ENCODE data around the gene ZNF496.

Gene ZNF496

GRCh38 chr1:247317702-247318101 is 14.0 kb downstream of the ZNF496 start:
- Histone ChIP-seq H3K27me3 (ENCODE audit: control insufficient read depth, insufficient read depth, low read length) (no peaks in the 10 kb centered on the region), H3K4me3 (ENCODE audit: low read length) (no peak overlapping the region), H3K9ac (ENCODE audit: low read length) (no peak overlapping the region), H3K36me3 (ENCODE audit: control insufficient read depth, insufficient read depth, low read length) (no peaks in the 10 kb centered on the region), H3K9me3 (ENCODE audit: control insufficient read depth, low read length) (no peaks in the 10 kb centered on the region), H3K4me1 (ENCODE audit: control insufficient read depth, insufficient read depth, low read length) (no peaks in the 10 kb centered on the region)

GRCh38 chr1:247316590-247317197 is 15.0 kb downstream of the ZNF496 start:
- Histone ChIP-seq H3K27me3 (ENCODE audit: control insufficient read depth, insufficient read depth, low read length) (no peaks in the 10 kb centered on the region), H3K9ac (ENCODE audit: low read length) (no peak overlapping the region), H3K36me3 (ENCODE audit: control insufficient read depth, insufficient read depth, low read length) (no peaks in the 10 kb centered on the region), H3K4me1 (ENCODE audit: control insufficient read depth, insufficient read depth, low read length) (no peaks in the 10 kb centered on the region), H3K4me3 (ENCODE audit: low read length) (no peak overlapping the region), H3K9me3 (ENCODE audit: control insufficient read depth, low read length) (no peaks in the 10 kb centered on the region)

- no peaks in the 10 kb centered on the region for H3K9me3 ChIP-seq (ENCODE audit: control insufficient read depth, low read length)
- H3K9ac ChIP-seq (ENCODE audit: low read length) = no peak overlapping the region
- H3K4me3 ChIP-seq (ENCODE audit: low read length) = no peak overlapping the region
- H3K36me3 ChIP-seq (ENCODE audit: control insufficient read depth, insufficient read depth, low read length) = peaks cover 3% of the 10 kb centered on the region
- H3K4me1 ChIP-seq (ENCODE audit: control insufficient read depth, insufficient read depth, low read length) = peaks cover 17% of the 10 kb centered on the region
- no peaks in the 10 kb centered on the region for H3K27me3 ChIP-seq (ENCODE audit: control insufficient read depth, insufficient read depth, low read length)
These were observed 27.6 kb downstream of the ZNF496 start for GRCh38 chr1:247304031-247304430.

- H3K36me3 ChIP-seq (ENCODE audit: control insufficient read depth, insufficient read depth, low read length) = no peaks in the 10 kb centered on the region
- H3K9me3 ChIP-seq (ENCODE audit: control insufficient read depth, low read length) = no peaks in the 10 kb centered on the region
- no peak overlapping the region for H3K4me3 ChIP-seq (ENCODE audit: low read length)
- no peak overlapping the region for H3K9ac ChIP-seq (ENCODE audit: low read length)
- H3K27me3 ChIP-seq (ENCODE audit: control insufficient read depth, insufficient read depth, low read length) = no peaks in the 10 kb centered on the region
- H3K4me1 ChIP-seq (ENCODE audit: control insufficient read depth, insufficient read depth, low read length) = peaks cover 17% of the 10 kb centered on the region
These were observed 28.5 kb downstream of the ZNF496 start for GRCh38 chr1:247303216-247303615.

- Histone ChIP-seq H3K4me3 (ENCODE audit: low read length) (no peak overlapping the region), H3K9me3 (ENCODE audit: control insufficient read depth, low read length) (no peaks in the 10 kb centered on the region), H3K4me1 (ENCODE audit: control insufficient read depth, insufficient read depth, low read length) (peaks cover 17% of the 10 kb centered on the region), H3K36me3 (ENCODE audit: control insufficient read depth, insufficient read depth, low read length) (no peaks in the 10 kb centered on the region), H3K9ac (ENCODE audit: low read length) (no peak overlapping the region), H3K27me3 (ENCODE audit: control insufficient read depth, insufficient read depth, low read length) (no peaks in the 10 kb centered on the region)
These were observed 30.5 kb downstream of the ZNF496 start for GRCh38 chr1:247301176-247301540.

GRCh38 chr1:247300491-247301175 is 31.0 kb downstream of the ZNF496 start:
- H3K9ac ChIP-seq (ENCODE audit: low read length) = no peak overlapping the region
- H3K4me3 ChIP-seq (ENCODE audit: low read length) = no peak overlapping the region
- no peaks in the 10 kb centered on the region for H3K27me3 ChIP-seq (ENCODE audit: control insufficient read depth, insufficient read depth, low read length)
- no peaks in the 10 kb centered on the region for H3K36me3 ChIP-seq (ENCODE audit: control insufficient read depth, insufficient read depth, low read length)
- peaks cover 17% of the 10 kb centered on the region for H3K4me1 ChIP-seq (ENCODE audit: control insufficient read depth, insufficient read depth, low read length)
- no peaks in the 10 kb centered on the region for H3K9me3 ChIP-seq (ENCODE audit: control insufficient read depth, low read length)

- Histone ChIP-seq H3K36me3 (ENCODE audit: control insufficient read depth, insufficient read depth, low read length) (no peaks in the 10 kb centered on the region), H3K9ac (ENCODE audit: low read length) (no peak overlapping the region), H3K4me1 (ENCODE audit: control insufficient read depth, insufficient read depth, low read length) (peaks cover 17% of the 10 kb centered on the region), H3K9me3 (ENCODE audit: control insufficient read depth, low read length) (no peaks in the 10 kb centered on the region), H3K27me3 (ENCODE audit: control insufficient read depth, insufficient read depth, low read length) (no peaks in the 10 kb centered on the region), H3K4me3 (ENCODE audit: low read length) (no peak overlapping the region)
These were observed 31.8 kb downstream of the ZNF496 start for GRCh38 chr1:247299723-247300381.

GRCh38 chr1:247298701-247299100 is 33.0 kb downstream of the ZNF496 start:
- Histone ChIP-seq H3K4me3 (ENCODE audit: low read length) (no peak overlapping the region), H3K27me3 (ENCODE audit: control insufficient read depth, insufficient read depth, low read length) (no peaks in the 10 kb centered on the region), H3K9me3 (ENCODE audit: control insufficient read depth, low read length) (no peaks in the 10 kb centered on the region), H3K9ac (ENCODE audit: low read length) (no peak overlapping the region), H3K36me3 (ENCODE audit: control insufficient read depth, insufficient read depth, low read length) (no peaks in the 10 kb centered on the region), H3K4me1 (ENCODE audit: control insufficient read depth, insufficient read depth, low read length) (peaks cover 11% of the 10 kb centered on the region)

- no peaks in the 10 kb centered on the region for H3K9me3 ChIP-seq (ENCODE audit: control insufficient read depth, low read length)
- peaks cover 5% of the 10 kb centered on the region for H3K4me1 ChIP-seq (ENCODE audit: control insufficient read depth, insufficient read depth, low read length)
- H3K36me3 ChIP-seq (ENCODE audit: control insufficient read depth, insufficient read depth, low read length) = no peaks in the 10 kb centered on the region
- H3K9ac ChIP-seq (ENCODE audit: low read length) = no peak overlapping the region
- H3K27me3 ChIP-seq (ENCODE audit: control insufficient read depth, insufficient read depth, low read length) = no peaks in the 10 kb centered on the region
- H3K4me3 ChIP-seq (ENCODE audit: low read length) = no peak overlapping the region
These were observed 33.6 kb downstream of the ZNF496 start for GRCh38 chr1:247298124-247298481.

- no peaks in the 10 kb centered on the region for H3K27me3 ChIP-seq (ENCODE audit: control insufficient read depth, insufficient read depth, low read length)
- H3K36me3 ChIP-seq (ENCODE audit: control insufficient read depth, insufficient read depth, low read length) = no peaks in the 10 kb centered on the region
- no peaks in the 10 kb centered on the region for H3K4me1 ChIP-seq (ENCODE audit: control insufficient read depth, insufficient read depth, low read length)
- H3K9me3 ChIP-seq (ENCODE audit: control insufficient read depth, low read length) = no peaks in the 10 kb centered on the region
- no peak overlapping the region for H3K4me3 ChIP-seq (ENCODE audit: low read length)
- no peak overlapping the region for H3K9ac ChIP-seq (ENCODE audit: low read length)
These were observed 34.2 kb downstream of the ZNF496 start for GRCh38 chr1:247297263-247298123.

GRCh38 chr1:247296599-247297180 is 35.0 kb downstream of the ZNF496 start:
- Histone ChIP-seq H3K36me3 (ENCODE audit: control insufficient read depth, insufficient read depth, low read length) (no peaks in the 10 kb centered on the region), H3K9me3 (ENCODE audit: control insufficient read depth, low read length) (no peaks in the 10 kb centered on the region), H3K4me1 (ENCODE audit: control insufficient read depth, insufficient read depth, low read length) (no peaks in the 10 kb centered on the region)

More at GRCh38 chr1:247296599-247297180, 35.0 kb downstream of the ZNF496 start:
- Histone ChIP-seq H3K27me3 (ENCODE audit: control insufficient read depth, insufficient read depth, low read length) (no peaks in the 10 kb centered on the region), H3K4me3 (ENCODE audit: low read length) (no peak overlapping the region), H3K9ac (ENCODE audit: low read length) (no peak overlapping the region)
